Thyroid gland (tissue), 4 donors: ENCODE data around the gene ZSCAN16. TPM values are rescaled to one million over a fixed set of nuclear protein-coding genes. Genes with fewer than 3 reads are reported as not detected.
"Not testable (repeated sequence)": the region's sequence is repeated elsewhere in the genome, so short reads cannot be mapped to it uniquely, and the experiment has no call there.

ENCODE experiments used
- DNase-seq, 2 donors: peaks; one replicate each; pipeline ENCODE4 v3.0.0-alpha.2; 2019
- H3K27ac ChIP-seq, 3 donors: fragments of 200-600 bp; sonication (generic); 1 replicate in 2 of 3; 2 replicates in 1 of 3; pipeline ENCODE4 v1.5.1; 2016 to 2019; ENCODE audit warnings: mild to moderate bottlenecking in 1 of 3, moderate library complexity in 1 of 3
- H3K27me3 ChIP-seq: fragments of 200-600 bp; sonication (generic); one replicate; pipeline ENCODE4 v1.5.1; 2019
- H3K36me3 ChIP-seq, 2 donors: fragments of 200-600 bp; sonication (generic); one replicate each; pipeline ENCODE4 v1.5.1; 2016 to 2019
- H3K4me1 ChIP-seq, 2 donors: fragments of 200-600 bp; sonication (generic); one replicate each; pipeline ENCODE4 v1.5.1; 2017 to 2019
- H3K4me3 ChIP-seq, 3 donors: fragments of 200-600 bp; sonication (generic); replicated peaks in 1 of 3; 1 replicate in 2 of 3; 2 replicates in 1 of 3; pipeline ENCODE4 v1.5.1; 2016; ENCODE audit warnings: mild to moderate bottlenecking in 1 of 3
- H3K9me3 ChIP-seq: fragments of 200-600 bp; sonication (generic); one replicate; pipeline ENCODE4 v1.5.1; 2017
- CTCF ChIP-seq, 6 experiments: fragments of 200-600 bp in 3 of 6; fragments of 450-650 bp in 3 of 6; sonication (generic) in 3 of 6; IDR thresholded peaks; one replicate each; pipeline ENCODE4 v1.5.1; 2016 to 2019; ENCODE audit warnings: antibody characterized with exemption in 6 of 6, mild to moderate bottlenecking in 2 of 6, inconsistent platforms in 1 of 6, moderate library complexity in 1 of 6
- POLR2A ChIP-seq, 2 donors: fragments of 450-650 bp; IDR thresholded peaks; one replicate each; pipeline ENCODE4 v1.6.1; 2017; ENCODE audit warnings: antibody characterized with exemption in 2 of 2, mild to moderate bottlenecking in 2 of 2, moderate library complexity in 1 of 2
- WGBS, 2 donors: methylation state at CpG; one replicate each; pipeline ENCODE4 v1.1.5; 2017; 5-methylcytosine and 5-hydroxymethylcytosine counted together
- intact Hi-C: fragments of 100-400 bp; cut with DNase I; formaldehyde crosslinking; loops from one replicate; pipeline ENCODE4 v1.15.1; 2023
- total RNA-seq, 4 donors: library from RNA; depleted of rRNA; stranded (reverse); fragments of >200 nt; gene quantifications; one replicate each; pipeline ENCODE4 v1.2.3, GENCODE V29; 2016

Gene ZSCAN16
- total RNA-seq, 4 donors from 2014 or later, result 5.8 to 7.9 (median 7.4) TPM

- 9 to 14% methylated on average over 4 of the region's 4 CpGs for WGBS, 2 donors
- Histone ChIP-seq H3K4me1 (peaks cover 5 to 13% of the 10 kb centered on the region in 2 donors), H3K27ac (peak overlapping the region in 1 of 3 donors; percentile 81), H3K36me3 (peaks cover 0 to 11% of the 10 kb centered on the region in 2 donors), H3K4me3 (peak overlapping the region; percentile 18 to 83 (median 44)), H3K27me3 (no peaks in the 10 kb centered on the region), H3K9me3 (no peaks in the 10 kb centered on the region)
- TF ChIP-seq CTCF (IDR thresholded peaks at IDR 0.05), result no peak
- TF ChIP-seq POLR2A (IDR thresholded peaks at IDR 0.05), result no peak
- intact Hi-C loops, result no loop called here
- no peak for DNase-seq
Measured at GRCh38 chr6:28081486-28081751, 43.0 kb upstream of the ZSCAN16 start.

- no peak for DNase-seq
- Histone ChIP-seq H3K9me3 (no peaks in the 10 kb centered on the region), H3K27me3 (no peaks in the 10 kb centered on the region), H3K4me3 (no peak overlapping the region), H3K27ac (no peak overlapping the region), H3K36me3 (peaks cover 0 to 15% of the 10 kb centered on the region in 2 donors), H3K4me1 (peaks cover 5 to 13% of the 10 kb centered on the region in 2 donors)
- TF ChIP-seq POLR2A (IDR thresholded peaks at IDR 0.05) (no peak), CTCF (IDR thresholded peaks at IDR 0.05) (no peak)
- intact Hi-C loops, result no loop called here
Measured at GRCh38 chr6:28082939-28083338, 41.5 kb upstream of the ZSCAN16 start.

GRCh38 chr6:28089054-28089453, 35.4 kb upstream of the ZSCAN16 start:
- TF ChIP-seq POLR2A (IDR thresholded peaks at IDR 0.05) (no peak), CTCF (IDR thresholded peaks at IDR 0.05) (no peak)
- H3K4me1 ChIP-seq, result no peaks in the 10 kb centered on the region
- H3K9me3 ChIP-seq, result no peaks in the 10 kb centered on the region
- WGBS, 2 donors, result 97 to 98% methylated on average over 5 of the region's 5 CpGs
- peaks cover 4 to 31% of the 10 kb centered on the region in 2 donors for H3K36me3 ChIP-seq
- H3K27me3 ChIP-seq, result no peaks in the 10 kb centered on the region
- DNase-seq, result no peak
- no peak overlapping the region for H3K27ac ChIP-seq
- no peak overlapping the region for H3K4me3 ChIP-seq
- intact Hi-C loops, result no loop called here

GRCh38 chr6:28090917-28091586, 33.4 kb upstream of the ZSCAN16 start:
- no peak for DNase-seq
- TF ChIP-seq POLR2A (IDR thresholded peaks at IDR 0.05) (no peak), CTCF (IDR thresholded peaks at IDR 0.05) (no peak)
- Histone ChIP-seq H3K36me3 (peaks cover 4 to 23% of the 10 kb centered on the region in 2 donors), H3K4me3 (no peak overlapping the region), H3K9me3 (no peaks in the 10 kb centered on the region), H3K27me3 (no peaks in the 10 kb centered on the region), H3K4me1 (no peaks in the 10 kb centered on the region), H3K27ac (no peak overlapping the region)
- intact Hi-C loops, result no loop called here
- WGBS, 2 donors, result 39 to 40% methylated on average over 27 to 31 of the region's 33 CpGs

GRCh38 chr6:28102222-28102621, 22.2 kb upstream of the ZSCAN16 start:
- H3K27ac ChIP-seq, result not testable (repeated sequence)

GRCh38 chr6:28102699-28103098, 21.7 kb upstream of the ZSCAN16 start:
- H3K27me3 ChIP-seq, H3K27ac ChIP-seq, H3K4me1 ChIP-seq, H3K9me3 ChIP-seq, H3K4me3 ChIP-seq, intact Hi-C loops, H3K36me3 ChIP-seq, DNase-seq: not testable (repeated sequence)

More at GRCh38 chr6:28102222-28102621, 22.2 kb upstream of the ZSCAN16 start:
- H3K4me3 ChIP-seq, H3K9me3 ChIP-seq, H3K27me3 ChIP-seq, H3K36me3 ChIP-seq, DNase-seq, intact Hi-C loops, H3K4me1 ChIP-seq: not testable (repeated sequence)
- WGBS, 2 donors, result 79 to 82% methylated on average over 7 of the region's 7 CpGs
